HG02970 (cell line): ENCODE data around the gene OR5AN1.
"Not testable (repeated sequence)": the region's sequence is repeated elsewhere in the genome, so short reads cannot be mapped to it uniquely, and the experiment has no call there.

Source experiments
- ATAC-seq: cut with Tn5 transposase; IDR thresholded peaks from one replicate; pipeline ENCODE4 v1.9.1; 2021; ENCODE audit warnings: mild to moderate bottlenecking, moderate library complexity, moderate number of reproducible peaks; ENCODE audit not compliant: unreplicated experiment, low FRiP score

The OR5AN1 gene

GRCh38 chr11:59358595-59358994 is at the start of gene OR5AN1:
TSS of gene OR5AN1 (plus strand) at chr11:59358895. CDS start at chr11:59364459, 5,564 bp downstream.
- ATAC-seq, result no peak

DNA sequence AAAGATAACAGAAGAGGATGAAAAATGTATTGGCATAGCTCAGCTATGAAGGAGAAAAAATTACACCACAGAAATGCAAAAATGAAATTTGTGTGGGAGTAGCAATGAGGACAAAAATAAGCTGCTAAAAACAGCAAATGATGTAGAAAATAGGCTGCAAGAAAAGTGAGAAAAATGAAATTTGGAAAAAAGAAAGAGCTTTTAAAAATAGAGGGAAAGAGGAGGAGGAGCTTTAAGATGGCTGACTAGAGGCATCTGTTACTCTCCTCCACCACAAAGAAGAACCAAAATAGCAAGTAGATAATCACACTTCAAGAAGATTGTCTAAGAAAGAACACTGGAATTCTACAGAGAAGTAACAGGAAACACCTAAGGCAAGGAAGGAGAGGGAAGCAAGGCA is 23.7 kb upstream of the OR5AN1 start:
- ATAC-seq, result no peak

DNA sequence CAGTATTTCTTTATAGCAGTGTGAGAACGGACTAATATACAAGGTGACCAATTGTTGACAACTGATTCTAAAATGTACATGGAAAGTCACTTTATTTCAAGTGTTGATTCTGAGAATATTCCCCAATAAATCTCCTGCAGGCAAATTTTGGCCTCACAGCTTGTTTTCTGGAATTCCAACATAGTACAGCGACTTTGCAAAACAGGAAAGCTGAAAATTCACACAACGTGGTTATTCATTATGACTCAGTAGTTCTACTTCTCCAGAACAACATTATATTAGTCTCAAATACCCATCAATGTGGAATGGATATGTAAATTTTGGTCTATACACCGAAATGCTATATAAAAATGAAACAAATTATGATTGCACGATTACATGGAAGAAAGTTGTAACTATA is 22.5 kb upstream of the OR5AN1 start:
- no peak for ATAC-seq

- no peak for ATAC-seq
These were observed 21.8 kb upstream of the OR5AN1 start for GRCh38 chr11:59336931-59337330.

GRCh38 chr11:59349657-59350056 is 9.0 kb upstream of the OR5AN1 start:
- not testable (repeated sequence) for ATAC-seq

GRCh38 chr11:59355226-59355625 is 3.5 kb upstream of the OR5AN1 start:
- no peak for ATAC-seq

DNA sequence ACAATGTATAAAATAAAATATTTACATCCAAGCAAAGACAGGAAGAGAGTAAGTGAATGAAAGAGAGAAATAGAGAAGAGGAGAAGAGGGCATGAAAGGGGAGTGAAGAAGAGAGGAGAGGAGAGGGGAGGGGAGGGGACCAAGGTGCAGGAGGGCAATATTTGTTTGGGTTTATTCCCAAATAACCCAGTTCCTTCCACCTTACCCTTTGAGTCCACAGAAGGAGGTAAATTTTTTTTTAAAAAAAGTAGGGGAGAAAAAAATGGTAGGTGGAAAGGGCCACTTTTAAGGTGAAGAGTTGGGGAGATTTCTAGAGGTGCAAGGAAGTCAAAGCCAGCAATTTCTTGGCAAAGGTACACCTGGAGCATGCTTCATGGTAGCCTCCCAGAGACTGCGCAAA is 2.1 kb upstream of the OR5AN1 start:
- ATAC-seq, result no peak

GRCh38 chr11:59358020-59358419 is 675 bp upstream of the OR5AN1 start:
- ATAC-seq, result no peak

DNA sequence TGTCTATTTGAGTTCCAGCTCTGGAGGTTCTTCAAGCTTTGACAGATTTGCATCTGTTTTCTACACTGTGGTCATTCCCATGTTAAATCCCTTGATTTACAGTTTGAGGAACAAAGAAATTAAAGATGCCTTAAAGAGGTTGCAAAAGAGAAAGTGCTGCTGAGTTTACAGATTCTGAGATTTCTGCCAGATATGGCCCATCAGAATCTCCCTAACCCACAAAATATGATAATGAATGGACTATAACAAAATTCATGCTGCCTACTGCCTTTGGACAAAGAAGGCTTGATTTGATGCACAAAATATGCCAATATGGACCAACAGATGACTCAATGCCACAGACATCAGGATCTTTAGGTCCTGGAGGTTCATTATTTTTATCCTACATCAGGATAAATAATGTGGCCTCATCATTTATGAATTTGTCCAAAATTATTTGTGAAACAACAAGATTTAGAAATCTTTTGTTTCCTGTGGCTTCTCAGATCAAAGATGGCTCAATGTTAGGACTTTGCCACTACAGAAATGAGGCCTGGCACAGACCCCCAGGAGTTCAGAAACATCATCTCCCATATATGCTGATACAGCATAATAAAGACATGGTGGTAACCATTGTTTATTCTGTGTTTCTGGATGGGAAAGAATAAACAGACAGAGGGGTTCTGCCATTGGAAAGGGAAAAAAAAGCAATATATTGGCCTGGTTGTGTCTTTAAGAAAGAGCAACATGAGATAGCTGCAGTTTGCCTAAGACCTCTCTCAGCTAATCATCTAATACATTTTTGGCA is 6.7 kb downstream of the OR5AN1 start:
- no peak for ATAC-seq

DNA sequence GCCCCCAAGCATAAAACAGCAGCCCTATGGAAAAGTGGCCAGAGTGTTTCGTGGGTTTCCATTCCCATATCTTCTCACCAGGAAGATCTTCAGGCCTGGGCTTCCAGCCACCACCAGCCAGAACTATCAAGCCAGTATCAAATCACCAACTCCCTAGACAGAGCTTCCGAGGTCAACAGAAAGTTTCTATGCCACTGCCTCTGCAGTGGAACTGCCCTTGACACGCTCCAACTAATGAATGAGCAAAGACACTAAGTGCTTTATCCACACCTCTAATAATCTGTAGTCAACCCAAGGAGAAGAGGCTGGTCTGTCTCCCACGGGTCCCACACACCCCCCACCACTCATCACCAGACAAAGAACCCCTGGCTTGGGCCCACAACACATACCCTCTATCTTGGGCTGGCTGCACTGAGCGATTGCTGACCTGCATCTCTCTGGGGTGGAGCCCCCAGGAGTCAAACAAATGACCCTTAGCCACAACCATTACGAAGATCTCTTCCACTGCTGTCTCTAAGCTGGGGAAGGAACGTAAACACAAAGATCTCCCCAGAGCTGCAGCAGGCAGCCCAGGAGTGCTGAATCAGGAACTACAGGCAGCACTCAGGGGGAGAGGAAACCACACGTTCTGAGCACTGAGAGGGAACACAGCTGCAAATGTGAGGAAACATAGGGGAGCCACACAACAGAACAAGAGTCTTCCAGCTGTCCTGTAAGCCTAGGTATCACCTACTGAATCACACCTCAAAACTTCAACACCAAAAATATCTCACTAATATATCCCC is 9.7 kb downstream of the OR5AN1 start:
- ATAC-seq, result no peak

GRCh38 chr11:59372324-59372723 is 13.6 kb downstream of the OR5AN1 start:
- ATAC-seq, result not testable (repeated sequence)

- peak; percentile 93 for ATAC-seq
These were observed 21.8 kb downstream of the OR5AN1 start for GRCh38 chr11:59380263-59381059.

- ATAC-seq, result no peak
These were observed 35.5 kb downstream of the OR5AN1 start for GRCh38 chr11:59394186-59394585.

DNA sequence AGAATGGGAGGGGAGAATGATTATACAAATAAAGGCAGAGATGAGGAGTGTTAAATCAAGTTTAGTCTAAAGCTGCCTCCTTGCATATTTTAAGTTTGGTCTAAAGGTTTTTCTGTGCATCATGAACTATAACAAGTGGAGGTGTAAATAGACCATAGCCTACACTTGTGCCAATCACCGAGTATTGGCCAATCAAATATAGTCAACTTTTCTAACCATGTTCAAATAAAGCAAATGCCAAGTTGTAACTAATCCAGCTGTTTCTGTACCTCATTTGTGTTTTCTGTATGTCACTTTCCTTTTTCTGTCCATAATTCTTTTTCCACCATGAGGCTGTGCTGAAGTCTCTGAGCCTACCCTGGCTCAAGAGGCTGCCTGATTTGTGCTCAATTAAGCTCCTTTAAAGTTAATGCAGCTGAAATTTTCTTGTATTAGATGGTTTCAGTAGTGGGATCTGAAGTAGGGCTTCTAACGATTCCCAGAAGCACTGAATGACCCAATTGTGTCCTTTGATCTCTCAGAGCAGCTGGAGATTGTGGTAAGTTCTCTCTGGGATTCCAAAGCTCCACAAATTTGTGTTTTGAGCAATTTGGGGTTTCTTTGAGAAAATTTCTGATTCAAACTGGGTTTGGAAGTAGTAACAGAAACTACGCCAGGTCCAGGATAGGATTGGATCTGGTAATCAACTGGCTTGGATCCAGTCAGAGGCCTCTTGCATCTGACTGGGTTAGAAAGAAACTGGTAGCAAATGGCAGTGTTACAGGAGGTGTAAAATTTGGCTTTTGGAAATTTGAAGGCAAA is 42.0 kb downstream of the OR5AN1 start:
- no peak for ATAC-seq

DNA sequence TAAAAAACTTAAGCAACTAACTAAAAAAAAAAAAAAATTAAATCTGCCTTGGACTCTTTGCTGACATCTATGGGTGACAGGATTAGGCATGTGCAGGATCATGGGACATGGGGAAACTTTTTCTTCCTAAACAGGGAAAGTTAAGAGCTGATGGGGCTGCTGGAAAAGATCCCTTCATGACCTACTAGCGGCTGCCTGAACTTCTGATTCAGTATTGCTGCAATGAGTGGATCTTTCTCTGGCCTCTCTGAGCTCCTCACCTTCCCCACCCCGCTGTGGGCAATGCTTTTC is 42.5 kb downstream of the OR5AN1 start:
- no peak for ATAC-seq

DNA sequence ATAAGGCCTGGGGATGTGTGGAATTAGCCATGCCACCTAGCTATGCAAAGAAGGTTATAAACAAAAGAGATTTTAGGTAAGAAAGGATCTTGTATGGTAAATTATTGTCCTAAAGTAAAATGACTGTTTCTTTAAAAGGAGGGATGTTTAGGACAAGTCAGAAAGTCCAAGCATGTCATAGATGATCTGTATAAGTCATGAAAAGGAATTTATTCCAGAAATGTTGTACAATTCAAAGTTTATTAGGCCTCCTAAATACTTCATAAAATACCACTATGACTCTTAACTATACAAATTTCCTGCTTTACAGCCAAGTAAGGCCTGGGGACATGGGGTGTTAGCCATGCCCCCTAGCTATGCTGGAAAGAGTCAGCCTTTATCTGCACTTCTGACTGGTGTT is 44.9 kb downstream of the OR5AN1 start:
- no peak for ATAC-seq

DNA sequence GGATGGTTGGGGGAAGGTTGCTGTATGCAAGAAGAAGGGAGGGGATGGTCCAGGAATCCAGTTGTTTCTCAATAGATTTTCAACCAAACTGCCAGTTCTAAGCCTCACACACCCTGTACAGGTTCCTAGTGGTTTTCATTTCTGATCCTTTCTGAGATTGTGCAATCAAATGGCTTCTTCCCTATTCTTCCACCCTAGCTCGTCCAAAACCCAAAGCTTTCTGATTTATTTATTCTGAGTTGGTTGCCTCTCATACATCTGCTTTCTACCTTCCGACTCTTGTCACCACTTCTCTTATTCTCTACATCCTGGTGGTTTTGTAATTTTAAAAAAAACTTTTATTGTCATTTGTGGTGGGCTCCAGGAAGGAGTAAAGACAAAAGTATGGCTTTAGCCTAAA is 55.0 kb downstream of the OR5AN1 start:
- no peak for ATAC-seq

- no peak for ATAC-seq
These were observed 56.4 kb downstream of the OR5AN1 start for GRCh38 chr11:59415111-59415510.

DNA sequence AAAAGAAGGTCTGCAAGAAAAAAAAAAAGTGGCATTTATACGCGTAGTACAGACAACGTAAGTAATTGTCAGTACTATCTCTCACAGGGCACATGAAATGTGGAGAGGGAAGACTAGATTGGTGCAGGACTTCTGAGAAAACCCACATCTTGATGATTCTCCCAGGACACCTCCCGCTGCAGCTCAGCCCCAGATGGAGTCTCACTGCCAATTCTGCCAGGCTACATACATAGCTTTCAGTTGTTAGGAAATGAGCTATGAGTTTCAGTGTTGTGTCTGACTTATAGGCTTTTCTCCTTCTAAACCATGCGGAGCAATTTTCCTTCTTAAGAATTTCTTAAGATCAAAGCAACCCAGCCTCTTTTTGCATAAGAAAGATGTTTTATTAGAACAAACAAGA is 57.9 kb downstream of the OR5AN1 start:
- no peak for ATAC-seq

- no peak for ATAC-seq
These were observed 58.3 kb downstream of the OR5AN1 start for GRCh38 chr11:59417023-59417422.
